Peyer's patch (tissue), 4 donors: ENCODE results near the gene FAM20C. TPM values are rescaled to one million over a fixed set of nuclear protein-coding genes. Genes with fewer than 3 reads are reported as not detected.

Experiments used
- DNase-seq, 3 donors: peaks; one replicate each; pipeline ENCODE4 v3.0.0-alpha.2; 2017 to 2019
- H3K27ac ChIP-seq, 4 donors: fragments of 200-600 bp; sonication (generic); one replicate each; pipeline ENCODE4 v1.5.1; 2016 to 2019
- H3K27me3 ChIP-seq, 2 donors: fragments of 200-600 bp; sonication (generic); one replicate each; pipeline ENCODE4 v1.5.1; 2019
- H3K36me3 ChIP-seq, 3 donors: fragments of 200-600 bp; sonication (generic); one replicate each; pipeline ENCODE4 v1.5.1; 2016 to 2019
- H3K4me1 ChIP-seq, 4 donors: fragments of 200-600 bp; sonication (generic); one replicate each; pipeline ENCODE4 v1.5.1; 2016 to 2019
- H3K4me3 ChIP-seq, 4 donors: fragments of 200-600 bp; sonication (generic); 1 replicate in 3 of 4; 2 replicates in 1 of 4; pipeline ENCODE4 v1.5.1; 2016 to 2019; ENCODE audit warnings: mild to moderate bottlenecking in 1 of 4
- H3K9me3 ChIP-seq, 4 donors: fragments of 200-600 bp; sonication (generic); one replicate each; pipeline ENCODE4 v1.5.1; 2016 to 2019; ENCODE audit warnings: mild to moderate bottlenecking in 1 of 4
- CTCF ChIP-seq, 6 experiments: fragments of 450-650 bp in 4 of 6; fragments of 200-600 bp in 2 of 6; sonication (generic) in 1 of 6; IDR thresholded peaks; one replicate each; pipeline ENCODE4 v1.5.1; 2017 to 2019; ENCODE audit warnings: antibody characterized with exemption in 6 of 6, mild to moderate bottlenecking in 3 of 6, moderate library complexity in 1 of 6
- POLR2A ChIP-seq, 2 donors: fragments of 450-650 bp; IDR thresholded peaks; one replicate each; pipeline ENCODE4 v1.5.1; 2017; ENCODE audit warnings: antibody characterized with exemption in 2 of 2, mild to moderate bottlenecking in 2 of 2, moderate library complexity in 2 of 2
- total RNA-seq, 4 donors: library from RNA; depleted of rRNA; stranded (reverse); fragments of >200 nt; gene quantifications; one replicate each; pipeline ENCODE4 v1.1.0, GENCODE V29; 2016

FAM20C gene
- total RNA-seq, 4 donors from 2014 or later: 46.4 to 66.0 (median 53.8) TPM

GRCh38 chr7:170551-171363 lies 21.6 kb upstream of the FAM20C start:
- no peak overlapping the region for H3K4me3 ChIP-seq
- TF ChIP-seq POLR2A (IDR thresholded peaks at IDR 0.05) (no peak), CTCF (IDR thresholded peaks at IDR 0.05) (no peak)
- H3K4me1 ChIP-seq: peaks cover 0 to 10% (median 0%) of the 10 kb centered on the region in 4 donors
- H3K27me3 ChIP-seq: no peaks in the 10 kb centered on the region
- no peaks in the 10 kb centered on the region for H3K9me3 ChIP-seq
- H3K27ac ChIP-seq: no peak overlapping the region
- DNase-seq: no peak
- H3K36me3 ChIP-seq: no peaks in the 10 kb centered on the region

- Histone ChIP-seq H3K9me3 (no peaks in the 10 kb centered on the region), H3K27me3 (no peaks in the 10 kb centered on the region), H3K27ac (no peak overlapping the region), H3K4me3 (no peak overlapping the region), H3K36me3 (no peaks in the 10 kb centered on the region), H3K4me1 (peaks cover 0 to 4% (median 0%) of the 10 kb centered on the region in 4 donors)
- no peak for TF ChIP-seq POLR2A (IDR thresholded peaks at IDR 0.05)
- TF ChIP-seq CTCF (IDR thresholded peaks at IDR 0.05): no peak
- no peak for DNase-seq
Observed at GRCh38 chr7:171364-171904, 20.9 kb upstream of the FAM20C start.

- H3K27ac ChIP-seq: no peak overlapping the region
- H3K9me3 ChIP-seq: no peaks in the 10 kb centered on the region
- no peak overlapping the region for H3K4me3 ChIP-seq
- no peaks in the 10 kb centered on the region for H3K27me3 ChIP-seq
- TF ChIP-seq POLR2A (IDR thresholded peaks at IDR 0.05) (no peak), CTCF (IDR thresholded peaks at IDR 0.05) (no peak)
- H3K4me1 ChIP-seq: no peaks in the 10 kb centered on the region
- no peaks in the 10 kb centered on the region for H3K36me3 ChIP-seq
- DNase-seq: no peak
Observed at GRCh38 chr7:171912-172515, 20.4 kb upstream of the FAM20C start.

- no peaks in the 10 kb centered on the region for H3K36me3 ChIP-seq
Observed at GRCh38 chr7:173209-173918, 19.0 kb upstream of the FAM20C start.

More at GRCh38 chr7:173209-173918, 19.0 kb upstream of the FAM20C start:
- H3K27me3 ChIP-seq: no peaks in the 10 kb centered on the region
- H3K9me3 ChIP-seq: no peaks in the 10 kb centered on the region
- TF ChIP-seq POLR2A (IDR thresholded peaks at IDR 0.05) (no peak), CTCF (IDR thresholded peaks at IDR 0.05) (no peak)
- no peaks in the 10 kb centered on the region for H3K4me1 ChIP-seq
- H3K27ac ChIP-seq: no peak overlapping the region
- H3K4me3 ChIP-seq: no peak overlapping the region
- DNase-seq: no peak
